HL-60 (cell line): Measurements from ENCODE around the gene TSC22D2.
A peak's percentile ranks its signal among the peaks of the same experiment; 100 is the strongest.

Experiments
- CTCF ChIP-seq: IDR thresholded peaks from one replicate; pipeline ENCODE4 v1.5.1; 2011; ENCODE audit warnings: low read length, control low read depth, inconsistent platforms; ENCODE audit not compliant: insufficient read depth
- GABPA ChIP-seq: IDR thresholded peaks from 2 replicates; pipeline ENCODE4 v1.6.1; 2012; ENCODE audit warnings: low read depth
- POLR2AphosphoS5 ChIP-seq: IDR thresholded peaks from 2 replicates; pipeline ENCODE4 v1.6.1; 2012; ENCODE audit warnings: low read depth
- REST ChIP-seq: IDR thresholded peaks from 2 replicates; pipeline ENCODE4 v1.6.1; 2012; ENCODE audit warnings: low read depth; ENCODE audit not compliant: insufficient replicate concordance

GRCh38 chr3:150384296-150385212, 23.5 kb upstream of the TSC22D2 start:
- TF ChIP-seq CTCF (peak; percentile 14), REST (no peak), POLR2AphosphoS5 (no peak), GABPA (no peak)
